Gastrocnemius medialis (tissue), 4 donors: ENCODE results near the gene A2ML1.
"Not testable (repeated sequence)": the region's sequence is repeated elsewhere in the genome, so short reads cannot be mapped to it uniquely, and the experiment has no call there.

Experiments
- POLR2A ChIP-seq, 2 donors: fragments of 450-650 bp; IDR thresholded peaks; one replicate each; pipeline ENCODE4 v1.6.1; 2017; ENCODE audit warnings: antibody characterized with exemption in 2 of 2, mild to moderate bottlenecking in 2 of 2, moderate library complexity in 2 of 2
- TF ChIP-seq, protein P1 (sequence below), 5 experiments: fragments of 450-650 bp in 3 of 5; fragments of 200-600 bp in 2 of 5; sonication (generic) in 2 of 5; IDR thresholded peaks in 4 of 5; conservative IDR thresholded peaks in 1 of 5; 1 replicate in 4 of 5; 2 replicates in 1 of 5; pipeline ENCODE4 v1.5.1; 2016 to 2019; ENCODE audit warnings: antibody characterized with exemption in 5 of 5, mild to moderate bottlenecking in 3 of 5, moderate library complexity in 3 of 5

GRCh38 chr12:8793226-8793625, 29.2 kb upstream of the A2ML1 start:
- TF ChIP-seq, protein P1, sequence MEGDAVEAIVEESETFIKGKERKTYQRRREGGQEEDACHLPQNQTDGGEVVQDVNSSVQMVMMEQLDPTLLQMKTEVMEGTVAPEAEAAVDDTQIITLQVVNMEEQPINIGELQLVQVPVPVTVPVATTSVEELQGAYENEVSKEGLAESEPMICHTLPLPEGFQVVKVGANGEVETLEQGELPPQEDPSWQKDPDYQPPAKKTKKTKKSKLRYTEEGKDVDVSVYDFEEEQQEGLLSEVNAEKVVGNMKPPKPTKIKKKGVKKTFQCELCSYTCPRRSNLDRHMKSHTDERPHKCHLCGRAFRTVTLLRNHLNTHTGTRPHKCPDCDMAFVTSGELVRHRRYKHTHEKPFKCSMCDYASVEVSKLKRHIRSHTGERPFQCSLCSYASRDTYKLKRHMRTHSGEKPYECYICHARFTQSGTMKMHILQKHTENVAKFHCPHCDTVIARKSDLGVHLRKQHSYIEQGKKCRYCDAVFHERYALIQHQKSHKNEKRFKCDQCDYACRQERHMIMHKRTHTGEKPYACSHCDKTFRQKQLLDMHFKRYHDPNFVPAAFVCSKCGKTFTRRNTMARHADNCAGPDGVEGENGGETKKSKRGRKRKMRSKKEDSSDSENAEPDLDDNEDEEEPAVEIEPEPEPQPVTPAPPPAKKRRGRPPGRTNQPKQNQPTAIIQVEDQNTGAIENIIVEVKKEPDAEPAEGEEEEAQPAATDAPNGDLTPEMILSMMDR (IDR thresholded peaks at IDR 0.05 in 4 of 5, conservative IDR thresholded peaks at IDR 0.05 in 1 of 5) = not testable (repeated sequence)
- TF ChIP-seq POLR2A (IDR thresholded peaks at IDR 0.05) = not testable (repeated sequence)
